Activated CD4-positive, alpha-beta T cell treated with anti-CD3 and anti-CD28 coated beads, Interleukin-2, amount 50 U/mL, for 48 hours (primary cell): ENCODE data around the gene BBX.
"Not testable (repeated sequence)": the region's sequence is repeated elsewhere in the genome, so short reads cannot be mapped to it uniquely, and the experiment has no call there.

Experiments used
- DNase-seq, 2 experiments: peaks; one replicate each; pipeline ENCODE4 v3.0.0-alpha.2; 2020

BBX gene

DNA sequence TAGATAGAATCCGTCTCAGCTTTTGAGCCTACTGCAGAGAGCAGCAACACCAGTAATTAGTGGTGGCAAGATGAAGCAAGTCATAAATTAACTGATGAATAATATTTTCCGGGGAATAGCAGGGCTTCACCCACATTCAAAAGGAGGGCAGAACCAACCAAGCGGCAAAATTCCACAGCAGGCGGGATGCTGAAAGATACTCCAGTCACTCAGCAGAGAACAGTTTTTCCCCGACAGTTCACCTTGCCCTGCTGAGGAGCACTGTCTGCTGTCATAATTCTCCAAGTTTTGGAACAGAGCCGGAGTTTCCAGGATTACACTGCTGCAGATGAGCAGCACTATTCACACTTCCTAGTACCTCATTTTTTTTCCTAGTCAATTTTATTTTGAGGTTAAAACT lies 293.3 kb downstream of the BBX start:
- no peak for DNase-seq

DNA sequence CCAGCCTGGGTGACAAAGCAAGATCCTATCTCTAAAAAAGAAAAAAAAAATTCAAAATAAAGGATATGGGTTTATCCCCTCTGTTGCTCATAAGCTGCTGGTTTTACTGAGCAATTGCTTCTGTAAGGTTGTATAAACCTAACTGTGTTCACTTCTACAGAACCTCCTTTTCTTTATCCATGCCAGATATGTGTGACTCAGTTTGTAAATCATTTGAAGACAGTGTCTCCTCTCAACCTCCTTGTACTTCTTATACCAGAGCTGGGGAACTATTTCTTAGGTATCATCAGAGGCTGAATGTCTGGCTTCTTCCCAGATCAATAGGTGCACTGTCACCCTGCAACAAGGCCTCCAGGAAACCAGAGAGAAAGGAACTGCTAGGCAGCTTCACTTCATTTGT lies 294.3 kb downstream of the BBX start:
- no peak for DNase-seq

DNA sequence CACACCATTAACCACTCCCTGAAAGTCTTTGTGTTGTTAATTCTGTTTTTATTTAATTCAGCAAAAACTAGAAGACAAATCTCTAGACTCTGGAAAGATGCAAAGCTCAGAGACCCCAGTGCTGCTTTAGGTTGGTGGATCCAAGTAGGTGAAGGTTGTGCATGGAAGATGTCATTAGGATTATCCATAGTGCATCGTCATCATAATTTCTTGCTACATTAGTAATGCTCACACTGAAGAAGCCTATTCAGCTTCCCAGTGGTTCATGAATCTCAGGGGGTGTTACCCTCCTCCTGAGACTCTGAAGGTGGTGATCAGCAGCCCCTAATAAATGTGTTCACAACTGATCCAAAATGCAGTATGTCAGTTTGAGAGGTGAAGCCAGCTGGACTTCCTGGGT lies 295.3 kb downstream of the BBX start:
- DNase-seq, result no peak

DNA sequence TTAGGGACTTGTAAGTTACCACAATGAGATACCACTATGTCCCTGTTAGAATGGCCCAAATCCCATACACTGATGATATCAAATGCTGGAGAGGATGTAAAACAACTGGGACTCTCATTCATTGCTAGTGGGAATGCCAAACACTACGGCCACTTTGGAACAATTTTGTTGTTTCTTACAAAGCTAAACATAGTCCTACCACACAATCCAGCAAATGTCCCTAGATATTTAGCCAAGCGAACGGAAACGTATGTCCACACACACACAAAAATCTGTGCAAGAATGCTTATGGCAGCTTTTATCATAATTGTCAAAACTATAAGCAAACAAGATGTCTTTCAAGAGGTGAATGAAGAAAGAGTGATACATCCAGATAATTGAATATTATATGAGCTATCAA lies 296.9 kb downstream of the BBX start:
- no peak for DNase-seq

DNA sequence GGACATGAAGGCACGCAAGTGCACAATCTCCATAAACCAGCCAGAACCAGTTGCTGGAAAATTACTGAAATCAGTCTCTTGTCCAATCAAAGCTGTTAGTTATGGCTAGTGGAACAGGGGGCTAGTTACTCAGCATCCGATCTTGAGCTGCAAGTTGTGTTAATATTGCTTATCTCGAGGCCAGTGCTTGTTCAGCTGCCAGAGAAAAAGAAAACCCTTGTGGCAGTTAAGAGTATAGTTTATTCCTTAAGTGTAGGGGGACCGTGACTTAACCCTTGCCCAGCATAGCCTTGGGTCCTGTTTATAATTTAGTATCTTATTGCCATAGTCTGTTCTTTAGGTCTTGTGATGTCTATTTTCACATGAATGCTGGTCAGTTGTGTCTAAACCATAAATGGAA lies 299.5 kb downstream of the BBX start:
- DNase-seq, result no peak

DNA sequence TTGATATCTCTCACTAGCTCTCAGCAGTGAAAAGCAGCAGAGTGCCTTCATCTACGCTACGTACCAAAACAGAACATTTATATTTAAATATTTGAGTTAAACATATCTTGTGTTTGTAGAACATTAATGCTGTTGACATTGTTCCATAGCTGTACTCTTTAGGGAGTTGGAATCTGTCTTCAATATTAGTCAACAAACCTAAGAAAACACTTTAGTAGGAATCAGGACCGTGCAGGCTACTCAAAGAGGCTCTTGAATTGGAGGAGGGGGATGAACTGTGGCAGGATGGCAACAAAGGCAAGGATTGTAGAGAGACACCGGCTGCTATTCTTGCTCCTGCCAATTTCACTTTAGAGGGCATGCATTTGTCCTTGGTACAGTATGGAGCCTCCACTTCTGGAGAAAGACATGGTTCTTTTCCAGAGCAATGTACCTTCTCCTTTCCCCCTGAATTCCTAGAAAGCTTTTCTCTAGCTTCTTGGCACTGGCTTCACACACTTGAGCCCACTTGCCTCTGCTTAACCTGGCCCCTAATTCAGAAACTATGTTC lies 302.1 kb downstream of the BBX start:
- DNase-seq, result no peak

DNA sequence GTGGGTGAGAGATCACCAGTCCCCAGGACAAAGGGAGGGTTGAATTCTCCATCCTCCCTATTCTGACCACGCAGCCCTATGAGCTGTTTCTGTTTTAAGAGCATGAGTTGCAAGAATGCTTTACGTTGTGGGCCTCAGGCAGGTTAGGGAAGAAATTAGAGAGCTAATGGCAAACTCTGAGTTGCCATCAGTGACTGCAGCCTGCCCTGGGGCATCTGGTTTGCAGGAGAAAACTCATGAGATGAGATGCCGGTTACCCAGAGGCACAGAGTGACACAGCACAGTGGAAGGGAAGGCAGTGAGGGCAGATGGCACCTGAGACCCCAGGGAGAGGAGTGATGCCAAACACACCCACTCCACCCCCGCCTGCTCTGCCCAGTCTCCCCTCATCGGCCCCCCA lies 302.8 kb downstream of the BBX start:
- no peak for DNase-seq

DNA sequence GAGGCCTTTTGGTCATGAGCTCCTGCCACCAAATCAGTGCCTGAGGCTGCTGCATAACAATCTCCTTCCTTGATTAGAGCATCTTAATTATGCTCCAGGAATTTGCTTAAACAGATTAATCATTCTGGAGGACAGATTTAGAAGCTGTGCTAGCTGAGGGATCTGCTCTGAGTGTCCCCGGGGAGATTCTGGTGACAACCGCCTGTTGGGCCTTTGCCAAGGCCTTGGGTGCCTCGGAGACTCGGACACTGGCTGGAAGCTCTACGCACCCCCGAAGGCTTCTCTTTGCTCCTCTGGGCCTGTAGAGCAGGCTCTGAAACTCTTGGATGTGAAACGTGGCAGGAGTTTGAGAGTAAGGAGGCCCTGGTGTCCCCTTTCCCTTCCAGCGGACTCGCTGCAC lies 304.0 kb downstream of the BBX start:
- no peak for DNase-seq

DNA sequence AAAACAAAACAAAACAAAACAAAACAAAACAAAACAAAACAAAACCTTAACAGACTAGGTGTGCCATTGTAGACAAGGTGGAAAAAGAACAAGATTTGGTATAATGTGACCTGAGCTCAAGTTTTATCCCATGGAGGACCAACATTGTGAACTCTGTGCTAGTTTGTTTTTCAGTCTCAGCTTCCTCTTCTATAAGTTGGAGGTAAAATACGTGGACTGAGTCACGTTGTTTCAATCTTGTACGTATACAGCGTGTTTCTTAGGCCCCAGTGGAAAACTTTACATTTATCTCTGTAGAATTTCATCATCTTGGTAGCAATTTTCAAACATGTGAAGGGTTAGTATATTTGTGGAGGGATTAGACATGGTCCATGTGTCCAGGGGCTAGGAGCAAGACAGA lies 306.4 kb downstream of the BBX start:
- DNase-seq, result no peak

DNA sequence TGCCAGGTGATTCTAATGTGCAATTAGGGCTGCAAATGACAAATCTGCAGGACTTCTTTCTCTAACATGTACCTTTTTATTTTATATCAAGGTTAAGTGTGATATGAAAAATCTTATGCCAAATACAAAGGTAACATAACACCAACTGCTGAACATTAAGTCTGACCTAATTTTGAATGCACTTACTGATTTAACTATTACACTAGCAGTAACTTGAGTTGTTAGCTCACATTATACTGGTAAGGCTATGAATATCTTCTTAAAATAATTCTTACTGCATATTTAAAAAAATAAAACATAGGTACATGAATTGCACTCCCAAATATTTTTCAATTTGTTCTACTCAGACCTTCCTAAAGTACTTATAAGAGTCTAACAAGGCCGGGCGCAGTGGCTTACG lies 308.8 kb downstream of the BBX start:
- DNase-seq, result no peak

DNA sequence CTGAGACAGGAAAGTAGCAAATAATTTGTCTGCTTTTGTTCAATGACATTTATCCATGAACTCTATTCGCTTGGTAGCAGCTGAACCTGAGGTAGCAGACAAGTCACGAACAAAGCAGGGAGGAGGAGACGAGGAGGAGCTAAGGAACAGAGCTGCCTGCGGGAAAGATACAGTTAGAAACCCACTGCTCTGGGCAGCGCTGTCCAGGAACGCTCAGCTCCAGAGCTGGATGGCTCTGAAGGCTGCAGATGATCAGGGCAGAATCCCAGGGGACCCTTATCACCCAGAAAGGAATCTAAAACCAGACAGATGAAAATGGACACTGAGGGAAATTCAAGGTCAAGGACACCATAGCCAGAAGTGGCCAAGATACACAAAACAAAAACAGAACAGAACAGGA lies 310.3 kb downstream of the BBX start:
- no peak for DNase-seq

DNA sequence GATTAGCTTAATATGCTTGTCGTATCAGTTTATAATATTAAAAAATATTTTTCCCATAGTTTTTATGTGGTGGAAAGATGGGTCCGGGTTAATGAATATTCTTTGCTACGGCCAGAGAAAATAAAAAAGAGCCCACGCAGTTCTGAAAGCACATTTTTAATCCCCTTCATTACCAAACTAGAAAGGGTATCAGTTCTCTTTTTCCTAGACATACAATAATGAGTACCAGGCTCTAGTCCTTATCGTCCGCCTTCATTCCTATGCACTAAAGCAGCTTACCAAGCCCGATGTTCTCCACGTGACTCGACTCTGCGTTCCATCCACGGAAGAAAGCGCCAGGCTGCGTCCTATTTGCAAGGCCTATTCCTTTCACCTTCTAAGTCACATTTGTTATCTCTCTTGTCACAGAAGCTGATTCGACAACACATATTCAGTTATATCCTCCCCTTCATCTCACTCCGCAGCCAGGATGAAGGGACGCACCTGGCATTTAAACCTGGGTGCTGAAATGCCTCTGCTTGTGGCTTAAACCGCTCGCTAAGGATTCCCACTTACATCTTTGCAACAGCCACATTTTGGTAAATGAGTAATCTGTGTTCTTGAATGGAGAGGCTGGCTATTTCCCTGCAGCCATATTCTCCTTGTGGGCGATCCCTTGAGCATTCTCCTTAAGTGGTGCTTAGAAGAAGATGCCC lies 311.1 kb downstream of the BBX start:
- DNase-seq, result no peak

DNA sequence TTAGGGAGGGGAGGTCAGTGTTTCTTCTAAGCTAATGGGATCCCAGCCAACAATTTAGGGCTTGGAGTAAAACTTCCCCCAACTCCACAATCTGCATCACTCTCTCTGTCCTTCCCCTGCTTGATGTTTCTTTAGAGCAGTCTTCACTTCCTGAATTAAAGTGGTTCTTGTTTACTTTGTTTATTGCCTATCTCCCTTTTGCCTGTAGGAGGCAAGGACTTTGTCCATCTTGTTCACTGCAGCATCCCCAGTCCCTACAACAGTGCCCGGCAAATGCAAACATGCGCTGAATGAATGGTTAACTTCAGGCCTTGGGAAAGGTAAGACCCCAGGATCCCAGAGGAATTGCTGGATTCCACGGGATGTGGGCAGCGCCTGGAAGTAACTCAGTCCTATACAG lies 312.2 kb downstream of the BBX start:
- DNase-seq, result not testable (repeated sequence)

DNA sequence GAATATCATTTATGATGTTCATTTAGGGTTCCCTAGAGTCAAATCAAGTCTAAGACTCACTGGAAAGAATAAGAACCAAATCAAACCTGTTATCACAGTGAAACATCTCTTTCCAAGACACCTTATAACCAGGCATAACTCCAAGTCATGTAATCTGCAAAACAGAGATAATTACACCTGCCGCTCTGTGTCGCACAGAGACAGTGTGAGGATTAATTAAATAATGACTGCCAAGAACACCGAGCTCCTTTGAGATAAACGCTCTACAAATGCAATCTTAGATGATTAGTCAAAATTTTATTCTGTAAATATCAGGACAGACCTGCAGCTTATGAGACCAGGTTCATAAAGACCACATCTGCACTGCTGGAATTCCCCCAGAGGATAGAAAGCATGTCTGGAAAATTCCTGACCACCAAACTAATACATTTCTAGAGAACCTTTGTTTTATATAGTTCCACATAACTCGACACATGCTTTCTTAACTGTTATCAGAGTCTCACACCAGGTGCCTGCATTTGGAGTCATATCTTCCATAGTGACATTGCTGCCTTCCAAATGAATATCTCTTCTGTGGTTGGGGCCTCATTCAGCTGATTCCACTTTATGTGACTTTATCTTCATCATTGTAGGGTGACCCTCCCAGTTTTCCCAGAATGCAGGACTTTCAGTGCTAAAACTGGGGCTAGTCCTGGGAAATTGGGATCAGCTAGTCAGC lies 315.3 kb downstream of the BBX start:
- DNase-seq, result no peak

DNA sequence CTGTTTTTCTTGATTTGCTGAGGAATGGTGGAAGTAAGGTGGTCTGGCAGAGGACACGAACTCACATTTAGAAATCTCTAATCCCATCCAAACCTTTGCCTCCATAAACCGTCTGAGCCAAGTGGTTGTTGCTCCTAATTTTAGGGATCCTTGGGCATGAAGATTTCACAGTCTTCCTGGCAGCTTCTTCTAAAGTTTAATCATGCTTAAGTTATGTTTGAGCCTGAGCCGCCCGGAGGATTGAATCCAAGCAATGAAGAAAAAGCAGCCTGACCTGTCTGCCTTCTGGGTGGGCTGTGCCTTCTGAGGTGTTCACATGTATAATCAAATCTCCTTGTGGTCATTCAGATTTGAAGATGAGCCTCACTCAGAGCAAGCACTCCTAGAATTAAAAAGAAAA lies 319.1 kb downstream of the BBX start:
- DNase-seq, result no peak

DNA sequence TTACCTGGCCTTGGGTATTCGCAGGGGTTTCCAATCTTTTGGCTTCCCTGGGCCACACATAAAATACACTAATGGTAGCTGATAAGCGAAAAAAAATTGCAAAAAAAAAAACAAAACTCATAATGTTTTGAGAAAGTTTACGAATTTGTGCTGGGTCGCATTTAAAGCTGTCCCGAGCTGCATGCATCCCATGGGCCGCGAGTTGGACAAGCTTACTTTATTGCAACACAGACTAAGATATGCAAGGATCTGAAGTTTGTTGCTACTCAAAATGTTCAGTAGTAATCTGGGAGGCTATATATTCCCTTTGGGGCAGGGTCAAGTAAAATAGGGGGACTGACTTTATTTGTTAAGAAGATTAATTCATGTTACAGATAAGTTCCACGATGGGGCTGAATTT lies 320.2 kb downstream of the BBX start:
- DNase-seq, result no peak

DNA sequence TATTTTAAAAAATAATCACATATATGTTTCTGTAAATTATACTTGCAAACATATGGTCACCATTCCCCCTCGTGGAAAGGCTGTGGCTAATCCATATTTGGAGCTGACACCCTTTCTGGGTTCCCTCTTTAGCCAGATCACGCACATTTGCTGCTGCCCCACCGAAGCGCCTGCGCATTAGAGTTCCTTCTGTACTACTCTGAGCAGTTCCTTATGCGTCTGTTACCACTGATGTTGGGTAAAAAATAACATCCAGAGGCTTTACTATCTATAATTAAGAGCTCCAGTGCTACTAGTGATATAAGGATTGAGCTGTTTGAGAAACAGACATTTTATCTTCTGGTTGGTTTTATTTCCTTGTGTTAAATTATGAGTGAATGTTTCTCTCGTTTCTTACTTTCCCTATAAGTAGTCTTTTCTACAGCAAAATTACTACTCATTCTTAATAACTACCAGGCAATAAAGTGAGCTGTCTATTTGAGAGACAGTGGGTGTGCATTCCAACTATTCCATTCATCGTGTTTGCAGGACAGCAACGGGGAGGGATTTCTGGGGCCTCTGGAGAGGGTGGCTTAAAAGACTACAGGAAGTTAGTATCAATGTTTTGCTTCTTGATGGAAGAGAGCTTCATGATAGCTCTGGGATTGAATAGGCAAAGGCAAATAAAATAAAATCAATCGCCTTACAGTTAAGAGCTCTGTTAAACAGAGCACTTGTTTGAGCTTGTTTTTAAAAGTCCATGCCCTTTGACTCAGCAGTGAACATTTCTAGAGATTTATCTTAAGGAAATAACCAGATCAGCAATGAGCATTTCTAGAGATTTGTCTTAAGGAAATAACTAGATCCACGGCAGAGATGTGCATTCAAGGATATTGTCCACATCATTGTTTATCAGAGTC lies 322.9 kb downstream of the BBX start:
- DNase-seq, result no peak

DNA sequence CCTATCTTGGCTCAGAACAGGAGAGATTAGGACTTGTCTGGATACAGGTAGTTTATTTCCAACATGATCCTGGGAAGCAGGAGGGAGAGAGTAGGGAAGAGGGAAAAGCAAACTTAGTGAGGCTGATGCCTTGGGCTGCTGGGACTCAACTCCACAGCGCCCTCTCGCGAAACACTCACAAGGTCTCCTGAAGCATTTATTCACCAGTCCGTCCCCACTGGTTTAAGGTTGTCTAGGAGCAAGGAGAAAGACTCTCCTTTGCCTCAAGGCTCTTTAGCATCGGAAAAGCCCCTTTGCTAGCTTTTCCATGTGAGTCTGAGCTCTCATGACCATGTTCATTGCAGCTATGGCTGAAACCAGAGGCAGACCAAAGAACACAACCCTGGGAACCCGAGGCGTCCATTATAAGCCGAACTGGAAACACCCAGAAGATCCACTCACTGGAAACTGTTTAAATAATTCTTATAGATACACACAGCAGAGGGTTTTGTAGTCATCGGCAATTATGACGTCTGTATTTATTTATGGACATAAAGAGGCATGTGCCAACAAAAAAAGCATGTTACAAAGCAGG lies 323.6 kb downstream of the BBX start:
- DNase-seq, result peak; percentile 45 to 60

DNA sequence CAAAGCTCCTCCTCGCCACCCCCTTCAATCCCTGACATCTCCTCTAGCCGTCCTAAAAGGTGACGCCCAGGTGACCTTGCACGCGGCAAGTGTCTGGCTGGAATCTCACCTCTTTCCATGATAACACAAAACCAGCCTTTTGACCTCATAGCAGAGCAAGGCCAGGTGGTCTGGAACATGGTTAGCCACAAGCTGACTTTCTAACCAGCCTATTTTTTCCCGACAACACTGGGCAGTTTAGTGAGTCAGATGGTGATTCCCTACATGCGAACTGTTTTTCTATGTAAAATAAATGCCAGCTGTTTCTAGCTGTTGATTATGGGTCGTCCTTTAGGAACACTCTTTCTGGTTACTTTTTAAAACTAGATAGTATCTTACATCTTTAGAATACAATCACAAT lies 325.0 kb downstream of the BBX start:
- DNase-seq, result no peak

DNA sequence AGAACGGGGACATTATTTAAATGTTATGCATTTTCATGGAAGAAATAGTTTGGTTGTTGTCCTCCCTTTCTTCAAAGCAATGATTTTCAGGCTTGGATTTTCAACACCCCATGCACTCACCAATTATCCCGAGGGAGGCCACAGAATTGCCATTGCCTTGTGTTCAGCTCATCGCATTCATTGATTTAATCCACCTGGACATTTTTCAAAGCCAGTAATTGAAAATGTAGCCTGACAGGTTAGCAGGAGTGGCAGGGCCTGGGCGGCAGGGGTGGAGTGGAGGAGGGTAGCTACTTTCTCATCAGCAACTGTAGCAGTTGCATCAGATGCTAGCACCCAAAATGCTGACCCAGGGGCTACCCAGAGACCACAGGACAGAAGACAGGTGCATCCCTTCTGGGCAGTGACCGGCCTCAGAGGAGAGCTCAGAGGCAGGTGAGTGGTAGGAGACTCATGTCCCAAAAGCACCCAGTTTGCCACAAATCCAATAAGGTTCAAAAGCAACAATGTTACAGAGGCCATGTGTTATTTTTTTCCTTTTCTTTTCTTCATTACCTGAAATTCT lies 325.7 kb downstream of the BBX start:
- DNase-seq, result no peak

DNA sequence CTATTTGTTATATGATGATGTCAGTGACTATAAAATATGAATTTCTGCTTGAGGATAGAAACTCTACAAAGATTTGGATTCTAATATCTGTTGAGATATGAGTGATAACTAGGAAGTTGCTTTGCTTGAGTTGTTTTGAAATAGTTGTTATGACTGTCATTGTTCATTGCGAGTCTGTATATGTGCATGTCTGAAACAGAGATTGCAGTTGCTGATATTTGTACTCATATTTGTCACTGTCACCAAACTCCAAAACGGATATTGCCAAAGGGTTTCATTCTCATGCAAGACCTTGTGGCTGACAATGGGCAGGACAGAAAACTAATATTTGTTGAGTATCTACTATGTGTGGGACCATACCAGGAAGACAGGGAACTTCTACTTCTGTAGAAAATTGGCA lies 327.9 kb downstream of the BBX start:
- DNase-seq, result no peak

DNA sequence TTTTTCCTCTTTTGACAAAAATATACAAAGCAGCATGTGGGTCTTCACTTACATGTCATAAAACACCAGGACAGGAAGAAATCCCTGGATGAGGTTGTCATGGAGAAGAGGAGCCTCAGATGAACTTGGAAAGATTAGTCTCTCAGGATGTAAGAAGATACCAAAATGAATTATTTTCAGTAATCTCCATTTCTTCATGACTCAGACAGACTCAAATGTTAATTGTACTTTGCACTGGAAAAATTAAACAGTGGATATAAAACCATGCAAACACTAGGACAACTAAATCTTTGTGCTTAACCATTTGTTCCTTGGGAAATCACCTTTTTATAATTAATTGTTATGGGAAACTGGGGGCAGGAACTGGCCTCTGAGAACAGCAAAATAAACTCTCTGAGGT lies 331.1 kb downstream of the BBX start:
- no peak for DNase-seq

DNA sequence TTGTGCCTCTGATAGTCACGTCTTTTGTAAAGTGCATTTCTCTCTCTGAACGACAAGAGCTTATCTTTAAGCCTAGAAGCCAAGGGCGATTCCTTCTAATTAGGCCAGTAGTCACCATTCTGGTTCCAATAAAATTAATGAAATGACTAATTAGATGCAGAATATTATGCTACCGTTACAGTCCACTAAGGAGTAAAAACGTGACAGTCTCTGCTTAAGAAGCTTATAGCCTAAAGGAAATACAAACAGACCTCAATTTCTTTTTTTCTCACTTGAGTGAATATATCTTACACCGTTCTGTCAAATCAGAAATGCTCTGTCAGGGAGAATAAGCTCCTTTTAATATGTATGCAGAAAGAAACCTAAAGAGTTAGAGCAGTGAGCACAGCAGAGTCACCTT lies 332.0 kb downstream of the BBX start:
- DNase-seq, result no peak
